ENCODE data around the gene UCK1. TPM values are rescaled to one million over a fixed set of nuclear protein-coding genes. Genes with fewer than 3 reads are reported as not detected.

Gene UCK1
- total RNA-seq, 4 donors from 2014 or later = 22.0 to 35.1 (median 25.4) TPM

- TF ChIP-seq CTCF (IDR thresholded peaks at IDR 0.05) = no peak
- no peak for TF ChIP-seq POLR2A (IDR thresholded peaks at IDR 0.05)
- WGBS, 2 donors = 67 to 68% methylated on average over 8 of the region's 8 CpGs
- no peak for DNase-seq (ENCODE audit: low spot score in 2 of 2)
- no peak overlapping the region for H3K4me3 ChIP-seq (ENCODE audit: low read depth, poor library complexity, severe bottlenecking)
- intact Hi-C loops (cut with DNase I; ENCODE audit: low total_unique reads) = no loop called here
These were observed 3.7 kb upstream of the UCK1 start for GRCh38 chr9:131534721-131535237.

- intact Hi-C loops (cut with DNase I; ENCODE audit: low total_unique reads) = no loop called here
- WGBS, 2 donors = 4 to 5% methylated on average over 7 to 21 of the region's 29 CpGs
- TF ChIP-seq CTCF (IDR thresholded peaks at IDR 0.05) (no peak), POLR2A (IDR thresholded peaks at IDR 0.05) (no peak)
- H3K4me3 ChIP-seq (ENCODE audit: low read depth, poor library complexity, severe bottlenecking) = peak overlapping the region; percentile 61
- peak; percentile 44 to 93 for DNase-seq (ENCODE audit: low spot score in 2 of 2)
These were observed 530 bp downstream of the UCK1 start for GRCh38 chr9:131530546-131530919.

GRCh38 chr9:131529597-131530545 is 1.2 kb downstream of the UCK1 start:
- DNase-seq (ENCODE audit: low spot score in 2 of 2) = no peak
- peak overlapping the region; percentile 61 for H3K4me3 ChIP-seq (ENCODE audit: low read depth, poor library complexity, severe bottlenecking)
- WGBS, 2 donors = 52 to 54% methylated on average over 21 to 24 of the region's 24 CpGs
- intact Hi-C loops (cut with DNase I; ENCODE audit: low total_unique reads) = no loop called here
- TF ChIP-seq CTCF (IDR thresholded peaks at IDR 0.05) (no peak), POLR2A (IDR thresholded peaks at IDR 0.05) (no peak)

GRCh38 chr9:131528886-131529505 is 2.1 kb downstream of the UCK1 start:
- H3K4me3 ChIP-seq (ENCODE audit: low read depth, poor library complexity, severe bottlenecking) = no peak overlapping the region
- intact Hi-C loops (cut with DNase I; ENCODE audit: low total_unique reads) = no loop called here
- TF ChIP-seq CTCF (IDR thresholded peaks at IDR 0.05) = no peak
- no peak for DNase-seq (ENCODE audit: low spot score in 2 of 2)
- WGBS, 2 donors = 95 to 97% methylated on average over 34 to 35 of the region's 35 CpGs

GRCh38 chr9:131528186-131528585 is 2.9 kb downstream of the UCK1 start:
- DNase-seq (ENCODE audit: low spot score in 2 of 2) = no peak
- TF ChIP-seq CTCF (IDR thresholded peaks at IDR 0.05) = no peak
- TF ChIP-seq POLR2A (IDR thresholded peaks at IDR 0.05) = no peak
- no peak overlapping the region for H3K4me3 ChIP-seq (ENCODE audit: low read depth, poor library complexity, severe bottlenecking)
- 86 to 89% methylated on average over 7 of the region's 7 CpGs for WGBS, 2 donors
- intact Hi-C loops (cut with DNase I; ENCODE audit: low total_unique reads) = no loop called here

All from lower leg skin (tissue), 4 donors.